CD8-positive, alpha-beta memory T cell (primary cell): ENCODE measurements around the gene SEC22C. TPM values are rescaled to one million over a fixed set of nuclear protein-coding genes. Genes with fewer than 3 reads are reported as not detected.

Source experiments
- CTCF ChIA-PET: fragments of 350-600 bp; sonication (Branson Sonifier 250); formaldehyde crosslinking; loops from one replicate; lab custom pipeline; 2021; ENCODE audit warnings: antibody characterized with exemption; lab: Charles Lee
- POLR2A ChIA-PET: fragments of 350-600 bp; sonication (Branson Sonifier 250); formaldehyde crosslinking; loops from one replicate; lab custom pipeline; 2021; ENCODE audit warnings: antibody characterized with exemption; lab: Charles Lee
- DNase-seq, 5 donors: peaks; one replicate each; pipeline versions ENCODE4 v3.0.0 to v3.0.0-alpha.2; 2020 to 2022; ENCODE audit warnings: mixed read lengths in 1 of 5
- H3K27ac ChIP-seq: one replicate; pipeline ENCODE4 v1.7.0; 2013; ENCODE audit warnings: low read depth, mild to moderate bottlenecking, low read length, moderate library complexity
- H3K27me3 ChIP-seq: 2 replicates; pipeline ENCODE4 v1.7.0; 2013; ENCODE audit warnings: low read length, mild to moderate bottlenecking; ENCODE audit not compliant: insufficient read depth, poor library complexity, severe bottlenecking
- H3K36me3 ChIP-seq: 2 replicates; pipeline ENCODE4 v1.7.0; 2013; ENCODE audit warnings: mild to moderate bottlenecking, low read length, moderate library complexity; ENCODE audit not compliant: insufficient read depth
- H3K4me1 ChIP-seq: 2 replicates; pipeline ENCODE4 v1.7.0; 2013; ENCODE audit warnings: mild to moderate bottlenecking, low read length, moderate library complexity; ENCODE audit not compliant: insufficient read depth
- H3K4me3 ChIP-seq: 2 replicates; pipeline ENCODE4 v1.7.0; 2013; ENCODE audit warnings: mild to moderate bottlenecking, low read length
- H3K9me3 ChIP-seq: 2 replicates; pipeline ENCODE4 v1.7.0; 2013; ENCODE audit warnings: mild to moderate bottlenecking, low read length
- H3K27ac Mint-ChIP-seq, 8 donors: one replicate each; pipeline ENCODE4 v1.8.0; 2020 to 2021; ENCODE audit warnings: mixed read lengths in 8 of 8, mild to moderate bottlenecking in 6 of 8, inconsistent platforms in 3 of 8, moderate library complexity in 3 of 8
- H3K27me3 Mint-ChIP-seq, 2 donors: one replicate each; pipeline ENCODE4 v1.8.0; 2020 to 2021; ENCODE audit warnings: mixed read lengths in 2 of 2, mild to moderate bottlenecking in 1 of 2, moderate library complexity in 1 of 2
- H3K36me3 Mint-ChIP-seq, 3 donors: one replicate each; pipeline ENCODE4 v1.8.0; 2020 to 2021; ENCODE audit warnings: mixed read lengths in 3 of 3, inconsistent platforms in 1 of 3, mild to moderate bottlenecking in 1 of 3
- H3K4me1 Mint-ChIP-seq, 3 donors: one replicate each; pipeline ENCODE4 v1.8.0; 2020 to 2021; ENCODE audit warnings: mixed read lengths in 3 of 3, inconsistent platforms in 1 of 3, mild to moderate bottlenecking in 1 of 3
- H3K4me3 Mint-ChIP-seq, 7 donors: one replicate each; pipeline ENCODE4 v1.8.0; 2020 to 2021; ENCODE audit warnings: mixed read lengths in 7 of 7, mild to moderate bottlenecking in 6 of 7, moderate library complexity in 4 of 7, inconsistent platforms in 2 of 7
- H3K9me3 Mint-ChIP-seq, 5 donors: one replicate each; pipeline ENCODE4 v1.8.0; 2020 to 2022; ENCODE audit warnings: mixed read lengths in 5 of 5, mild to moderate bottlenecking in 3 of 5, moderate library complexity in 2 of 5, inconsistent platforms in 1 of 5
- polyA plus RNA-seq: library from polyadenylated mRNA; unstranded; fragments of 300-500 nt; fragmentation: Illumina TruSeq; gene quantifications from one replicate; pipeline ENCODE4 v1.2.3, GENCODE V29; 2021
- total RNA-seq, 2 experiments: library from RNA; stranded (reverse); gene quantifications; one replicate each; pipeline ENCODE4 v1.2.3, GENCODE V29; 2021

The SEC22C gene
- total and polyA plus RNA-seq, 3 experiments from 2014 or later: 45.5 to 53.6 (median 52.6) TPM

GRCh38 chr3:42593635-42594034, 11.9 kb upstream of the SEC22C start:
- no peak for DNase-seq
- H3K4me1 ChIP-seq: peaks cover 34% of the 10 kb centered on the region
- peaks cover 0 to 48% (median 7%) of the 10 kb centered on the region in 3 donors for H3K36me3 Mint-ChIP-seq
- POLR2A ChIA-PET: no interaction called here
- H3K4me3 Mint-ChIP-seq: peak overlapping the region in 1 of 7 donors; percentile 52
- no peaks in the 10 kb centered on the region for H3K27me3 ChIP-seq
- no peaks in the 10 kb centered on the region for H3K9me3 Mint-ChIP-seq
- H3K4me3 ChIP-seq: no peak overlapping the region
- peaks cover 20% of the 10 kb centered on the region for H3K36me3 ChIP-seq
- H3K27me3 Mint-ChIP-seq: peaks cover 0 to 3% of the 10 kb centered on the region in 2 donors
- CTCF ChIA-PET: no interaction called here
- no peaks in the 10 kb centered on the region for H3K9me3 ChIP-seq
- H3K4me1 Mint-ChIP-seq: peaks cover 34 to 50% (median 46%) of the 10 kb centered on the region in 3 donors
- H3K27ac Mint-ChIP-seq: peak overlapping the region in 6 of 8 donors; percentile 3 to 72 (median 23)
- H3K27ac ChIP-seq: no peak overlapping the region

- peak overlapping the region; percentile 74 for H3K4me3 ChIP-seq
- peaks cover 0 to 45% (median 7%) of the 10 kb centered on the region in 3 donors for H3K36me3 Mint-ChIP-seq
- H3K27me3 ChIP-seq: no peaks in the 10 kb centered on the region
- DNase-seq: no peak
- H3K27ac Mint-ChIP-seq: peak overlapping the region; percentile 93 to 100 (median 98)
- peaks cover 34% of the 10 kb centered on the region for H3K4me1 ChIP-seq
- peak overlapping the region; percentile 90 to 100 (median 98) for H3K4me3 Mint-ChIP-seq
- H3K36me3 ChIP-seq: peaks cover 20% of the 10 kb centered on the region
- peaks cover 31 to 46% (median 46%) of the 10 kb centered on the region in 3 donors for H3K4me1 Mint-ChIP-seq
- no peaks in the 10 kb centered on the region for H3K9me3 Mint-ChIP-seq
- H3K27me3 Mint-ChIP-seq: peaks cover 0 to 3% of the 10 kb centered on the region in 2 donors
- no peaks in the 10 kb centered on the region for H3K9me3 ChIP-seq
- CTCF ChIA-PET: interaction anchor here (1.6 to 2.1 kb wide), 2 partner anchors 35 to 90 kb away, joined by 3 to 9 read pairs; partner anchors contain the start of gene VIPR1
- POLR2A ChIA-PET: interaction anchor here (1.3 to 3.2 kb wide), 3 partner anchors 9 to 15 kb away, joined by 3 to 26 read pairs (median 23); partner anchors contain the start of genes NKTR and SEC22C
- H3K27ac ChIP-seq: peak overlapping the region; percentile 86
Measured at GRCh38 chr3:42591811-42592210, 10.0 kb upstream of the SEC22C start.

GRCh38 chr3:42590989-42591756, 9.4 kb upstream of the SEC22C start:
- peak overlapping the region; percentile 93 to 100 (median 98) for H3K27ac Mint-ChIP-seq
- ChIA-PET CTCF (interaction anchor here (1.0 to 2.1 kb wide), 10 partner anchors 9 to 90 kb away, joined by 3 to 9 read pairs (median 4); partner anchors contain the start of genes NKTR, SEC22C and VIPR1), POLR2A (interaction anchor here (0.7 to 3.2 kb wide), 8 partner anchors 10 to 89 kb away, joined by 3 to 26 read pairs (median 4); partner anchors contain the start of genes NKTR, SEC22C, VIPR1 and ZBTB47)
- peaks cover 0 to 3% of the 10 kb centered on the region in 2 donors for H3K27me3 Mint-ChIP-seq
- Histone ChIP-seq H3K9me3 (no peaks in the 10 kb centered on the region), H3K36me3 (peaks cover 20% of the 10 kb centered on the region), H3K4me1 (peaks cover 34% of the 10 kb centered on the region), H3K27ac (peak overlapping the region; percentile 86), H3K4me3 (peak overlapping the region; percentile 74), H3K27me3 (no peaks in the 10 kb centered on the region)
- no peaks in the 10 kb centered on the region for H3K9me3 Mint-ChIP-seq
- H3K4me1 Mint-ChIP-seq: peaks cover 31 to 46% (median 46%) of the 10 kb centered on the region in 3 donors
- peaks cover 0 to 40% (median 7%) of the 10 kb centered on the region in 3 donors for H3K36me3 Mint-ChIP-seq
- DNase-seq: no peak
- H3K4me3 Mint-ChIP-seq: peak overlapping the region; percentile 90 to 100 (median 98)

GRCh38 chr3:42589382-42590109, 7.8 kb upstream of the SEC22C start:
- peaks cover 0 to 29% (median 5%) of the 10 kb centered on the region in 3 donors for H3K36me3 Mint-ChIP-seq
- Histone ChIP-seq H3K4me3 (peak overlapping the region; percentile 74), H3K27me3 (no peaks in the 10 kb centered on the region), H3K9me3 (no peaks in the 10 kb centered on the region), H3K4me1 (peaks cover 34% of the 10 kb centered on the region), H3K27ac (peak overlapping the region; percentile 86), H3K36me3 (peaks cover 17% of the 10 kb centered on the region)
- H3K27ac Mint-ChIP-seq: peak overlapping the region; percentile 93 to 100 (median 98)
- H3K27me3 Mint-ChIP-seq: peaks cover 0 to 3% of the 10 kb centered on the region in 2 donors
- no peaks in the 10 kb centered on the region for H3K9me3 Mint-ChIP-seq
- CTCF ChIA-PET: interaction anchor here (0.8 to 2.1 kb wide), 7 partner anchors 7 to 88 kb away, joined by 3 to 9 read pairs (median 4); partner anchors contain the start of genes SEC22C and VIPR1
- peaks cover 31 to 46% (median 45%) of the 10 kb centered on the region in 3 donors for H3K4me1 Mint-ChIP-seq
- POLR2A ChIA-PET: interaction anchor here (3.2 kb wide), 1 partner anchor 11 kb away, joined by 26 read pairs; the partner anchor contains the start of gene NKTR
- DNase-seq: no peak
- H3K4me3 Mint-ChIP-seq: peak overlapping the region; percentile 90 to 100 (median 98)

GRCh38 chr3:42588625-42589024, 6.9 kb upstream of the SEC22C start:
- peaks cover 30% of the 10 kb centered on the region for H3K4me1 ChIP-seq
- CTCF ChIA-PET: interaction anchor here (1.2 to 1.6 kb wide), 2 partner anchors 16 to 30 kb away, joined by 3 to 4 read pairs; no protein-coding TSS in a partner anchor
- POLR2A ChIA-PET: no interaction called here
- H3K27me3 ChIP-seq: no peaks in the 10 kb centered on the region
- H3K36me3 ChIP-seq: peaks cover 8% of the 10 kb centered on the region
- peak overlapping the region in 2 of 8 donors; percentile 98 to 100 for H3K27ac Mint-ChIP-seq
- no peak overlapping the region for H3K27ac ChIP-seq
- H3K9me3 ChIP-seq: no peaks in the 10 kb centered on the region
- H3K4me3 Mint-ChIP-seq: peak overlapping the region in 1 of 7 donors; percentile 18
- H3K4me3 ChIP-seq: no peak overlapping the region
- DNase-seq: no peak
- peaks cover 24 to 38% (median 36%) of the 10 kb centered on the region in 3 donors for H3K4me1 Mint-ChIP-seq
- H3K9me3 Mint-ChIP-seq: no peaks in the 10 kb centered on the region
- H3K36me3 Mint-ChIP-seq: peaks cover 0 to 20% (median 2%) of the 10 kb centered on the region in 3 donors
- H3K27me3 Mint-ChIP-seq: peaks cover 0 to 3% of the 10 kb centered on the region in 2 donors

GRCh38 chr3:42582474-42583070, 805 bp upstream of the SEC22C start:
- no peaks in the 10 kb centered on the region for H3K9me3 Mint-ChIP-seq
- H3K36me3 Mint-ChIP-seq: peaks cover 5 to 14% (median 6%) of the 10 kb centered on the region in 3 donors
- peak overlapping the region; percentile 95 to 99 (median 98) for H3K27ac Mint-ChIP-seq
- Histone ChIP-seq H3K27me3 (no peaks in the 10 kb centered on the region), H3K4me1 (peaks cover 30% of the 10 kb centered on the region), H3K4me3 (peak overlapping the region; percentile 64), H3K36me3 (no peaks in the 10 kb centered on the region), H3K9me3 (no peaks in the 10 kb centered on the region), H3K27ac (peak overlapping the region; percentile 97)
- ChIA-PET CTCF (interaction anchor here (0.8 to 2.7 kb wide), 9 partner anchors 8 to 80 kb away, joined by 3 to 11 read pairs (median 5); partner anchors contain the start of genes NKTR, SS18L2 and VIPR1), POLR2A (interaction anchor here (2.2 to 3.0 kb wide), 2 partner anchors 9 to 17 kb away, joined by 23 read pairs; partner anchors contain the start of genes NKTR and SS18L2)
- peaks cover 35 to 47% (median 43%) of the 10 kb centered on the region in 3 donors for H3K4me1 Mint-ChIP-seq
- no peak for DNase-seq
- H3K27me3 Mint-ChIP-seq: no peaks in the 10 kb centered on the region
- H3K4me3 Mint-ChIP-seq: peak overlapping the region; percentile 88 to 98 (median 91)

- ChIA-PET CTCF (interaction anchor here (0.6 to 1.2 kb wide), 5 partner anchors 9 to 77 kb away, joined by 3 to 4 read pairs (median 3); partner anchors contain the start of genes NKTR and SS18L2), POLR2A (interaction anchor here (1.1 to 3.0 kb wide), 3 partner anchors 10 to 60 kb away, joined by 3 to 23 read pairs (median 23); partner anchors contain the start of genes NKTR and SS18L2)
- no peak for DNase-seq
- peak overlapping the region; percentile 97 for H3K27ac ChIP-seq
- Mint-ChIP-seq H3K4me1 (peaks cover 41 to 58% (median 55%) of the 10 kb centered on the region in 3 donors), H3K4me3 (peak overlapping the region; percentile 81 to 98 (median 91)), H3K27me3 (no peaks in the 10 kb centered on the region), H3K27ac (peak overlapping the region; percentile 88 to 98 (median 92)), H3K9me3 (no peaks in the 10 kb centered on the region), H3K36me3 (peaks cover 7 to 18% (median 11%) of the 10 kb centered on the region in 3 donors)
- H3K4me3 ChIP-seq: peak overlapping the region; percentile 64
- H3K36me3 ChIP-seq: no peaks in the 10 kb centered on the region
- H3K27me3 ChIP-seq: no peaks in the 10 kb centered on the region
- H3K4me1 ChIP-seq: peaks cover 30% of the 10 kb centered on the region
- no peaks in the 10 kb centered on the region for H3K9me3 ChIP-seq
Measured at GRCh38 chr3:42581400-42581708, 413 bp downstream of the SEC22C start.
